Upper lobe of left lung (tissue), 4 donors: ENCODE measurements around the gene FNDC8.

Experiments used
- CTCF ChIP-seq, 6 experiments: fragments of 450-650 bp in 4 of 6; fragments of 200-600 bp in 2 of 6; sonication (generic) in 2 of 6; IDR thresholded peaks; one replicate each; pipeline ENCODE4 v1.5.1; 2016 to 2019; ENCODE audit warnings: antibody characterized with exemption in 6 of 6
- EP300 ChIP-seq, 4 donors: sonication (generic); formaldehyde crosslinking; IDR thresholded peaks; one replicate each; pipeline ENCODE4 v1.5.1; 2017; ENCODE audit warnings: antibody characterized with exemption in 4 of 4, control low read depth in 2 of 4
- POLR2A ChIP-seq, 4 donors: fragments of 450-650 bp; IDR thresholded peaks; one replicate each; pipeline ENCODE4 v1.5.1; 2016 to 2017; ENCODE audit warnings: antibody characterized with exemption in 4 of 4, mild to moderate bottlenecking in 2 of 4

- TF ChIP-seq CTCF (IDR thresholded peaks at IDR 0.05) = no peak
- TF ChIP-seq EP300 (IDR thresholded peaks at IDR 0.05) = no peak
- TF ChIP-seq POLR2A (IDR thresholded peaks at IDR 0.05) = no peak
These were observed 39.2 kb downstream of the FNDC8 start for GRCh38 chr17:35160354-35161201.
